SU-DHL-6 (cell line): Measurements from ENCODE around the gene DLG2.

ENCODE experiments used
- H2AFZ ChIP-seq: fragments of 200-600 bp; sonication (generic); 2 replicates; pipeline ENCODE4 v1.6.1; 2014; ENCODE audit warnings: low read depth, mild to moderate bottlenecking, moderate library complexity, mixed read lengths, antibody characterized with exemption, low read length; ENCODE audit not compliant: severe bottlenecking
- H3F3A ChIP-seq: fragments of 200-600 bp; shearing (Covaris generic); 2 replicates; pipeline ENCODE4 v1.6.0; 2016; ENCODE audit warnings: antibody characterized with exemption, mild to moderate bottlenecking; ENCODE audit not compliant: insufficient read depth
- H3K27ac ChIP-seq: fragments of 200-600 bp; sonication (generic); 2 replicates; pipeline ENCODE4 v1.5.1; 2016; ENCODE audit warnings: low read depth, mild to moderate bottlenecking, low read length, moderate library complexity, mixed read lengths
- H3K27me3 ChIP-seq: fragments of 200-600 bp; sonication (generic), shearing (Covaris generic); 2 replicates; pipeline ENCODE4 v1.6.0; 2014; ENCODE audit warnings: mild to moderate bottlenecking, low read length
- H3K36me3 ChIP-seq: fragments of 200-600 bp; sonication (generic); 2 replicates; pipeline ENCODE4 v1.6.1; 2014; ENCODE audit warnings: mild to moderate bottlenecking, low read length, mixed read lengths
- H3K4me2 ChIP-seq: fragments of 300-600, 200-600 bp; shearing (Covaris generic), sonication (generic); 2 replicates; pipeline ENCODE4 v1.6.0; 2014; ENCODE audit warnings: low read length, low read depth, mild to moderate bottlenecking; ENCODE audit not compliant: poor library complexity, severe bottlenecking
- H3K4me3 ChIP-seq: fragments of 200-600 bp; sonication (generic); 2 replicates; pipeline ENCODE4 v1.5.1; 2014; ENCODE audit warnings: antibody characterized with exemption, low read length, mild to moderate bottlenecking, mixed read lengths; ENCODE audit not compliant: insufficient read depth, poor library complexity, severe bottlenecking
- H3K79me2 ChIP-seq: fragments of 200-600 bp; sonication (generic); 2 replicates; pipeline ENCODE4 v1.6.1; 2014; ENCODE audit warnings: mild to moderate bottlenecking, low read length, moderate library complexity; ENCODE audit not compliant: insufficient read depth
- H3K9ac ChIP-seq: fragments of 200-600 bp; sonication (generic); 2 replicates; pipeline ENCODE4 v1.7.0; 2014; ENCODE audit warnings: mild to moderate bottlenecking, low read length
- H3K9me2 ChIP-seq: fragments of 200-600 bp; sonication (generic); replicated peaks from 2 replicates; pipeline ENCODE4 v1.6.1; 2014; ENCODE audit warnings: low read length; ENCODE audit not compliant: insufficient read depth
- H3K9me3 ChIP-seq: fragments of 200-600 bp; sonication (generic); 2 replicates; pipeline ENCODE4 v1.6.1; 2014; ENCODE audit warnings: low read length, mixed read lengths; ENCODE audit not compliant: insufficient read depth
- H4K20me1 ChIP-seq: fragments of 200-600 bp; sonication (generic); 2 replicates; pipeline ENCODE4 v1.6.1; 2014; ENCODE audit warnings: low read depth, mild to moderate bottlenecking, antibody characterized with exemption, low read length, moderate library complexity, mixed read lengths
- EZH2phosphoT487 ChIP-seq: fragments of 200-600 bp; sonication (generic), shearing (Covaris generic); conservative IDR thresholded peaks from 2 replicates; pipeline ENCODE4 v1.6.1; 2018; ENCODE audit warnings: mild to moderate bottlenecking, antibody characterized with exemption, low read length, moderate library complexity, mixed read lengths
- TF ChIP-seq, protein P1 (sequence below): fragments of 200-600 bp; sonication (generic); IDR thresholded peaks from one replicate; pipeline ENCODE4 v1.5.1; 2017; ENCODE audit warnings: antibody characterized with exemption, mild to moderate bottlenecking, low read length, moderate library complexity; ENCODE audit not compliant: insufficient read depth, poor library complexity, severe bottlenecking

The DLG2 gene

DNA sequence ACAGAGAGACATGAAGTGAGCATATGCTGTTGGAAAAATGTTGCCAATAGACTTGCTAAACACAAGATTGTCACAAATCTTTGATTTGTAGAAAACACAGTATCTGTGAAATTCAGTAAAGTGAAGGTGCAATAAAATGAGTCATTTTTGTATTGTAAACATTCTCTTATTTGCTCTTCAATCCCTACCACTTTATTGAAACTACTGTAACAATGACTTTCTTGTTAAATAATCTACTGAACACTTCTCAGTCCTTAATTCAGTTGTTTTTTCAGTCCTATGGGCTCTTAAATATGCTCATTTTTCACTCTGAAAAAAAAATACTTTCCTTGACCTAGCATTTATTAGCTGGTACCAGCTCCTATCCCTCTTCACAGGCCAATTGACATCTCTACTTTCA lies 531.9 kb downstream of the DLG2 start:
- Histone ChIP-seq H3K27ac (no peak overlapping the region), H3K9ac (no peak overlapping the region), H2AFZ (no peak overlapping the region), H3K27me3 (no peaks in the 10 kb centered on the region), H3F3A (no peaks in the 10 kb centered on the region), H3K4me2 (no peak overlapping the region), H3K9me3 (no peaks in the 10 kb centered on the region), H3K79me2 (no peaks in the 10 kb centered on the region), H3K9me2 (no peaks in the 10 kb centered on the region), H3K36me3 (no peaks in the 10 kb centered on the region), H3K4me3 (no peak overlapping the region), H4K20me1 (no peaks in the 10 kb centered on the region)
- TF ChIP-seq, protein P1, sequence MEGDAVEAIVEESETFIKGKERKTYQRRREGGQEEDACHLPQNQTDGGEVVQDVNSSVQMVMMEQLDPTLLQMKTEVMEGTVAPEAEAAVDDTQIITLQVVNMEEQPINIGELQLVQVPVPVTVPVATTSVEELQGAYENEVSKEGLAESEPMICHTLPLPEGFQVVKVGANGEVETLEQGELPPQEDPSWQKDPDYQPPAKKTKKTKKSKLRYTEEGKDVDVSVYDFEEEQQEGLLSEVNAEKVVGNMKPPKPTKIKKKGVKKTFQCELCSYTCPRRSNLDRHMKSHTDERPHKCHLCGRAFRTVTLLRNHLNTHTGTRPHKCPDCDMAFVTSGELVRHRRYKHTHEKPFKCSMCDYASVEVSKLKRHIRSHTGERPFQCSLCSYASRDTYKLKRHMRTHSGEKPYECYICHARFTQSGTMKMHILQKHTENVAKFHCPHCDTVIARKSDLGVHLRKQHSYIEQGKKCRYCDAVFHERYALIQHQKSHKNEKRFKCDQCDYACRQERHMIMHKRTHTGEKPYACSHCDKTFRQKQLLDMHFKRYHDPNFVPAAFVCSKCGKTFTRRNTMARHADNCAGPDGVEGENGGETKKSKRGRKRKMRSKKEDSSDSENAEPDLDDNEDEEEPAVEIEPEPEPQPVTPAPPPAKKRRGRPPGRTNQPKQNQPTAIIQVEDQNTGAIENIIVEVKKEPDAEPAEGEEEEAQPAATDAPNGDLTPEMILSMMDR = no peak
- no peak for TF ChIP-seq EZH2phosphoT487

DNA sequence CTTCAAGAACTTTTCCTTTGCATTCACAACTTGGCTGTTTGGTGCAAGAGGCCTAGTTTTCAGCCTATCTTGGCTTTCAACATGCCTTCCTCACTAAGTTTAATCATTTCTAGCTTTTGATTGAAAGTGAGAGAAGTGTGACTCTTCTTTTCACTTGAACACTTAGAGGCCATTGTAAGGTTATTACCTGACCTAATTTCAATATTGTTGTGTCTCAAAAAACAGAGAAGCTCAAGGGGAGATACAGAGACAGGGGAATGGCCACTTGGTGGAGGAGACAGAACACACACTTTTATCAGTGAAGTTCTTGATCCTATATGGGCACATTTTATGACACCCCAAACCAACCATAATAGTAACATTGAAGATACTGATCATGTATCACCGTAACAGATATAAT lies 532.3 kb downstream of the DLG2 start:
- Histone ChIP-seq H3K4me3 (no peak overlapping the region), H2AFZ (no peak overlapping the region), H3F3A (peaks cover 2% of the 10 kb centered on the region; the same call in 1 of the 2 replicates), H4K20me1 (no peaks in the 10 kb centered on the region), H3K79me2 (no peaks in the 10 kb centered on the region), H3K9me3 (no peaks in the 10 kb centered on the region), H3K27ac (no peak overlapping the region), H3K36me3 (no peaks in the 10 kb centered on the region), H3K9me2 (no peaks in the 10 kb centered on the region), H3K4me2 (no peak overlapping the region), H3K27me3 (no peaks in the 10 kb centered on the region), H3K9ac (no peak overlapping the region)
- TF ChIP-seq EZH2phosphoT487 = no peak
- TF ChIP-seq, protein P1 = no peak

DNA sequence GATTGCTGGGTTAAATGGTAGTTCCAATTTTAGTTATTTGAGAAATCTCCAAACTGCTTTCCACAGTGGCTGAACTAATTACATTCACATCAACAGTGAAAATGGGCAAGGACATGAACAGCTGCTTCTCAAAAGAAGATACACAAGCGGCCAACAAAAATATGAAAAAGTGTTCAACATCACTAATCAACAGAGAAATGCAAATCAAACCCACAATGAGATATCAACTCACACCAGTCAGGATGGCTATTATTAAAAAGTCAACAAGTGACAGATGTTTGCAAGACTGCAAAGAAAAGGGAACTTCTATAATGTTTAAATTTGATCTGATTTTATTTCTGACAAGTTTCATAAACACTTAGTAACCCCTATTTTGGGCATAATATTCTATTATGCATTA lies 537.5 kb downstream of the DLG2 start:
- H4K20me1 ChIP-seq = no peaks in the 10 kb centered on the region
- no peak overlapping the region for H3K4me3 ChIP-seq
- no peaks in the 10 kb centered on the region for H3K9me3 ChIP-seq
- H3K9ac ChIP-seq = no peak overlapping the region
- H2AFZ ChIP-seq = no peak overlapping the region
- H3K27ac ChIP-seq = peak overlapping the region; percentile 66
- H3K27me3 ChIP-seq = no peaks in the 10 kb centered on the region
- H3F3A ChIP-seq = peaks cover 2% of the 10 kb centered on the region; the same call in 1 of the 2 replicates
- TF ChIP-seq EZH2phosphoT487 = no peak
- TF ChIP-seq, protein P1 = no peak
- no peaks in the 10 kb centered on the region for H3K36me3 ChIP-seq
- H3K79me2 ChIP-seq = no peaks in the 10 kb centered on the region
- H3K4me2 ChIP-seq = peak overlapping the region; percentile 28
- H3K9me2 ChIP-seq = no peaks in the 10 kb centered on the region
